ENCODE data around the gene CPNE7. TPM values are rescaled to one million over a fixed set of nuclear protein-coding genes. Genes with fewer than 3 reads are reported as not detected.

The CPNE7 gene
- polyA plus RNA-seq, 3 donors, result not detected

GRCh38 chr16:89581045-89581695, 5.6 kb downstream of the CPNE7 start:
- Mint-ChIP-seq H3K27ac (no peak overlapping the region), H3K4me3 (no peak overlapping the region), H3K4me1 (no peaks in the 10 kb centered on the region), H3K36me3 (no peaks in the 10 kb centered on the region), H3K9me3 (peaks cover 0 to 4% (median 2%) of the 10 kb centered on the region in 7 donors), H3K27me3 (ENCODE audit: low read depth in 3 of 3) (peaks cover 7 to 20% (median 16%) of the 10 kb centered on the region in 3 donors)
- no peak overlapping the region for H3K9ac ChIP-seq (ENCODE audit: insufficient read depth, low read length, poor library complexity, severe bottlenecking)
- H3K4me3 ChIP-seq (replicated peaks in 1 of 3; ENCODE audit: low read depth in 2 of 3, low read length in 3 of 3), result no peak overlapping the region
- no peak overlapping the region for H3K4me2 ChIP-seq (replicated peaks; ENCODE audit: extremely low read depth, low read length, poor library complexity, severe bottlenecking)
- intact Hi-C loops (cut with micrococcal nuclease), result no loop called here
- H2AFZ ChIP-seq (ENCODE audit: insufficient read depth, low read depth, low read length, poor library complexity, severe bottlenecking), result no peak overlapping the region
- peaks cover 0 to 5% of the 10 kb centered on the region in 2 donors for H3K9me3 ChIP-seq (replicated peaks in 1 of 2; ENCODE audit: control insufficient read depth in 1 of 2, insufficient read depth in 1 of 2, low read length in 2 of 2)
- H4K20me1 ChIP-seq (ENCODE audit: insufficient read depth, low read length), result no peaks in the 10 kb centered on the region
- TF ChIP-seq, protein P1, sequence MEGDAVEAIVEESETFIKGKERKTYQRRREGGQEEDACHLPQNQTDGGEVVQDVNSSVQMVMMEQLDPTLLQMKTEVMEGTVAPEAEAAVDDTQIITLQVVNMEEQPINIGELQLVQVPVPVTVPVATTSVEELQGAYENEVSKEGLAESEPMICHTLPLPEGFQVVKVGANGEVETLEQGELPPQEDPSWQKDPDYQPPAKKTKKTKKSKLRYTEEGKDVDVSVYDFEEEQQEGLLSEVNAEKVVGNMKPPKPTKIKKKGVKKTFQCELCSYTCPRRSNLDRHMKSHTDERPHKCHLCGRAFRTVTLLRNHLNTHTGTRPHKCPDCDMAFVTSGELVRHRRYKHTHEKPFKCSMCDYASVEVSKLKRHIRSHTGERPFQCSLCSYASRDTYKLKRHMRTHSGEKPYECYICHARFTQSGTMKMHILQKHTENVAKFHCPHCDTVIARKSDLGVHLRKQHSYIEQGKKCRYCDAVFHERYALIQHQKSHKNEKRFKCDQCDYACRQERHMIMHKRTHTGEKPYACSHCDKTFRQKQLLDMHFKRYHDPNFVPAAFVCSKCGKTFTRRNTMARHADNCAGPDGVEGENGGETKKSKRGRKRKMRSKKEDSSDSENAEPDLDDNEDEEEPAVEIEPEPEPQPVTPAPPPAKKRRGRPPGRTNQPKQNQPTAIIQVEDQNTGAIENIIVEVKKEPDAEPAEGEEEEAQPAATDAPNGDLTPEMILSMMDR (IDR thresholded peaks at IDR 0.05), result no peak
- H3K36me3 ChIP-seq (replicated peaks in 1 of 2; ENCODE audit: control insufficient read depth in 1 of 2, insufficient read depth in 2 of 2, low read length in 2 of 2), result no peaks in the 10 kb centered on the region
- no peaks in the 10 kb centered on the region for H3K79me2 ChIP-seq (ENCODE audit: insufficient read depth, low read length)
- no peak for DNase-seq
- peaks cover 2 to 14% of the 10 kb centered on the region in 2 donors for H3K27me3 ChIP-seq (ENCODE audit: control insufficient read depth in 2 of 2, insufficient read depth in 2 of 2, low read length in 2 of 2)
- peaks cover 0 to 1% of the 10 kb centered on the region in 2 donors for H3K4me1 ChIP-seq (ENCODE audit: control insufficient read depth in 1 of 2, insufficient read depth in 2 of 2, low read length in 2 of 2)
- H3K27ac ChIP-seq (ENCODE audit: low read depth in 1 of 2, low read length in 2 of 2), result no peak overlapping the region
- WGBS (ENCODE audit: insufficient coverage), result 97% methylated on average over 26 of the region's 33 CpGs

DNA sequence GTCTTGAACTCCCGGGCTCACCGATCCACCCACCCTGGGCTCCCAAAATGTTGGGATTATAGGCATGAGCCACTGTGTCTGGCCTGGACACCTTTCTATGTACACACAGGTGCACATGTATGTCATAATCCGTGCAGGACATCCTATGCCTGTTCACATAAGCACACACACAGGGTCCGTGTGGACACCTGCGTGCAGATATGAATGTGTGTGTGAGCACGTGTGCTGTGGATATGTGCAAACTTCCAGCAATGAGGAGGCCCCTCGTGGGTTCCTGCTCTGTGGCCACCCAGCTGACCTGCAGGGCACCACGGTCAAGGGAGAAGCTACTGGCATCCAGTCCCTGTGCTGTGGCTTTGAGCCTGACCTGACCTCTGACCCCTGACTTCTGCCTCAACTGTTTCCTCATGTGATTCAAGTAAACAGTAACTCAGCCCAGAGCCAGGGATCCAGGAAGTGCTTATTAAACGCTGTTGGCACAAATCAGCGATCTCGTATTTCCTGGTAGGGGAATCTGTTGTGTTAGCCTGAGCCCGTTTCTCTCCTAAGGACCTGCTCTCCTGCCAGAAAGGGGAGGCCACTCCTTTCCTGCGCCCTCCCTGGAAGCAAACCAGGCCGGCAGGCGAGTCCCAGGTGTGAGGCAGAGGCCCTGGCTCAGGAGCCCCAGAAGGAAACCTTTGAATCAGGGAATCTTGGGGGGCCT, 6.5 kb downstream of the CPNE7 start:
- Histone ChIP-seq H2AFZ (ENCODE audit: insufficient read depth, low read depth, low read length, poor library complexity, severe bottlenecking) (no peak overlapping the region), H3K9me3 (replicated peaks in 1 of 2; ENCODE audit: control insufficient read depth in 1 of 2, insufficient read depth in 1 of 2, low read length in 2 of 2) (peaks cover 0 to 9% of the 10 kb centered on the region in 2 donors), H4K20me1 (ENCODE audit: insufficient read depth, low read length) (no peaks in the 10 kb centered on the region), H3K4me3 (replicated peaks in 1 of 3; ENCODE audit: low read depth in 2 of 3, low read length in 3 of 3) (no peak overlapping the region), H3K4me2 (replicated peaks; ENCODE audit: extremely low read depth, low read length, poor library complexity, severe bottlenecking) (no peak overlapping the region), H3K36me3 (replicated peaks in 1 of 2; ENCODE audit: control insufficient read depth in 1 of 2, insufficient read depth in 2 of 2, low read length in 2 of 2) (no peaks in the 10 kb centered on the region), H3K27me3 (ENCODE audit: control insufficient read depth in 2 of 2, insufficient read depth in 2 of 2, low read length in 2 of 2) (peaks cover 0 to 6% of the 10 kb centered on the region in 2 donors), H3K9ac (ENCODE audit: insufficient read depth, low read length, poor library complexity, severe bottlenecking) (no peak overlapping the region), H3K79me2 (ENCODE audit: insufficient read depth, low read length) (no peaks in the 10 kb centered on the region), H3K27ac (ENCODE audit: low read depth in 1 of 2, low read length in 2 of 2) (no peak overlapping the region), H3K4me1 (ENCODE audit: control insufficient read depth in 1 of 2, insufficient read depth in 2 of 2, low read length in 2 of 2) (no peaks in the 10 kb centered on the region)
- H3K4me3 Mint-ChIP-seq, result no peak overlapping the region
- TF ChIP-seq, protein P1 (IDR thresholded peaks at IDR 0.05), result no peak
- H3K9me3 Mint-ChIP-seq, result peaks cover 0 to 7% (median 2%) of the 10 kb centered on the region in 7 donors
- 68% methylated on average over 9 of the region's 15 CpGs for WGBS (ENCODE audit: insufficient coverage)
- intact Hi-C loops (cut with micrococcal nuclease), result no loop called here
- no peak overlapping the region for H3K27ac Mint-ChIP-seq
- H3K4me1 Mint-ChIP-seq, result no peaks in the 10 kb centered on the region
- peaks cover 3 to 12% (median 12%) of the 10 kb centered on the region in 3 donors for H3K27me3 Mint-ChIP-seq (ENCODE audit: low read depth in 3 of 3)
- DNase-seq, result no peak
- no peaks in the 10 kb centered on the region for H3K36me3 Mint-ChIP-seq
